Activated CD4-positive, CD25-positive, alpha-beta regulatory T cell treated with anti-CD3 and anti-CD28 coated beads, Interleukin-2, amount 50 U/mL, for 72 hours (primary cell): ENCODE results near the gene GRIK5.
A peak's percentile ranks its signal among the peaks of the same experiment; 100 is the strongest.
"Not testable (repeated sequence)": the region's sequence is repeated elsewhere in the genome, so short reads cannot be mapped to it uniquely, and the experiment has no call there.

ENCODE experiments used
- DNase-seq: peaks from one replicate; pipeline ENCODE4 v3.0.0; 2021

Gene GRIK5

GRCh38 chr19:42005504-42005903 is 64.5 kb downstream of the GRIK5 start:
- DNase-seq: no peak

- DNase-seq: no peak
Measured at GRCh38 chr19:42003506-42004294, 66.3 kb downstream of the GRIK5 start.

- DNase-seq: no peak
Measured at GRCh38 chr19:41999878-42000208, 70.2 kb downstream of the GRIK5 start.

- no peak for DNase-seq
Measured at GRCh38 chr19:41999071-41999877, 70.7 kb downstream of the GRIK5 start.

GRCh38 chr19:41998246-41999020 is 71.6 kb downstream of the GRIK5 start:
- peak; percentile 53 for DNase-seq

GRCh38 chr19:41997851-41998229 is 72.2 kb downstream of the GRIK5 start:
- DNase-seq: no peak

GRCh38 chr19:41997121-41997850 is 72.7 kb downstream of the GRIK5 start:
- peak; percentile 46 for DNase-seq

GRCh38 chr19:41995959-41996797 is 73.8 kb downstream of the GRIK5 start:
- no peak for DNase-seq

- DNase-seq: no peak
Measured at GRCh38 chr19:41994994-41995958, 74.7 kb downstream of the GRIK5 start.

- no peak for DNase-seq
Measured at GRCh38 chr19:41994521-41994971, 75.5 kb downstream of the GRIK5 start.

GRCh38 chr19:41993612-41994483 is 76.2 kb downstream of the GRIK5 start, which contains the start of gene ATP1A3:
ATP1A3 (minus strand) TSS chr19:41994230; CDS start chr19:41994076, 154 bp downstream.
- peak; percentile 71 for DNase-seq

- not testable (repeated sequence) for DNase-seq
Measured at GRCh38 chr19:41991925-41992569, 78.0 kb downstream of the GRIK5 start.

GRCh38 chr19:41991025-41991424 is 79.0 kb downstream of the GRIK5 start:
- no peak for DNase-seq

- no peak for DNase-seq
Measured at GRCh38 chr19:41990615-41991014, 79.4 kb downstream of the GRIK5 start.

- DNase-seq: no peak
Measured at GRCh38 chr19:41990028-41990427, 80.0 kb downstream of the GRIK5 start.

GRCh38 chr19:41988947-41989346 is 81.1 kb downstream of the GRIK5 start:
- DNase-seq: no peak

GRCh38 chr19:41987141-41987860 is 82.7 kb downstream of the GRIK5 start:
- DNase-seq: no peak

GRCh38 chr19:41984961-41985360 is 85.0 kb downstream of the GRIK5 start:
- DNase-seq: no peak
